ENCODE results near the gene KRTAP12-2. TPM values are rescaled to one million over a fixed set of nuclear protein-coding genes. Genes with fewer than 3 reads are reported as not detected.
A peak's percentile ranks its signal among the peaks of the same experiment; 100 is the strongest.

KRTAP12-2 gene
- total and polyA plus RNA-seq, 2 donors (not counting 3 experiments of a cell fraction or from before 2014, with no cell fraction given): not detected

DNA sequence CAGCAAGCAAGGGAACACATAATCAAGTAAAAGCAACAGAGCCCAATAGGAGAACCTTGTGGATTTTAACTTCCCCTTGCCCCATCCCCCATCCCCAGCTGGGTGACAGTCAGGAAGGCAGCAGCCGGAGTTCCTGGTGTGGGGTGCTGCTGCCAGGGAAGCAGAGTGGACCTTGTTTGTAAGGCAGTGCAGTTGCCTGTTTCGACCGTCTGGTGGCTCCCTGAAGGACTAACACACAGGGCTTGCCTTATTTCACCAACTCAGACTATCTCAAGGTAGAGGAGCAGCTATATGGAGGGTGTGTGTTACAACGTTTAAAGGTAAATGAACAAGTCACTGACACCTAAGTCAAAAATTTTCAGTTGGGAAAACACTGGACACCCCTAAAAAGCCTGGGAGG is 48.2 kb downstream of the KRTAP12-2 start:
- POLR2A ChIA-PET: no interaction called here
- peak; percentile 61 for FAIRE-seq
- peak; percentile 7 for DNase-seq (ENCODE audit: low read depth, low spot score)

DNA sequence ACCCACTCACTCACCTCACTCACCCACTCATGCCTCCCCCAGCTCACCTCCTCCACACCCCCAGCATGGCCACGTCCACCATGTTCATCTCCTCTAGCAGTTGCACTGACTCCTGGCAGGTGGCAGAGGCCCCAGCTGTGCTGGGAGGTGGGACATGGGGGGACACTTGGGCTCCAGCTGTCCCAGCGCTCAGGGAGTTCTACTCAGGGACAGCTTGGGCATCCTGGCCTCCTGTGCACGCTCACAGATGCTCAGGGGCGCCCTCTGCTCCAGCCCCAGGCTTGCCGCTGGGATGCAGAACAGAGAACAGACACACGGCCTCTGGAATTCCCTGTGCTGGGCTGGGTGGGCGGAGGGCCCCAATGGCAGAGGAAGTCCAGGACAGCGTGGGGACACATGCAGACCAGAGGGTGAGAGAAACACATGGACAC is 49.6 kb downstream of the KRTAP12-2 start:
- H3K9ac ChIP-seq (replicated peaks; ENCODE audit: extremely low read depth, insufficient read depth, low read length): no peak overlapping the region
- H3K79me2 ChIP-seq (ENCODE audit: control insufficient read depth, insufficient read depth, low read length): no peaks in the 10 kb centered on the region
- H3K27me3 ChIP-seq (ENCODE audit: control insufficient read depth in 2 of 2, insufficient read depth in 2 of 2, low read length in 2 of 2): no peaks in the 10 kb centered on the region
- H2AFZ ChIP-seq (ENCODE audit: low read depth, low read length): no peak overlapping the region
- DNase-seq (ENCODE audit: low read depth, low spot score) (no peak), FAIRE-seq (no peak)
- no peaks in the 10 kb centered on the region for H3K36me3 ChIP-seq (ENCODE audit: control insufficient read depth in 2 of 2, extremely low read depth in 1 of 2, insufficient read depth in 2 of 2, low read length in 2 of 2)
- dilution Hi-C loops (cut with MboI; ENCODE audit: extremely low pct_ligation_motif_present, low sequenced_read_pairs) (no loop called here), intact Hi-C loops (cut with micrococcal nuclease) (no loop called here)
- TF ChIP-seq, protein P1, sequence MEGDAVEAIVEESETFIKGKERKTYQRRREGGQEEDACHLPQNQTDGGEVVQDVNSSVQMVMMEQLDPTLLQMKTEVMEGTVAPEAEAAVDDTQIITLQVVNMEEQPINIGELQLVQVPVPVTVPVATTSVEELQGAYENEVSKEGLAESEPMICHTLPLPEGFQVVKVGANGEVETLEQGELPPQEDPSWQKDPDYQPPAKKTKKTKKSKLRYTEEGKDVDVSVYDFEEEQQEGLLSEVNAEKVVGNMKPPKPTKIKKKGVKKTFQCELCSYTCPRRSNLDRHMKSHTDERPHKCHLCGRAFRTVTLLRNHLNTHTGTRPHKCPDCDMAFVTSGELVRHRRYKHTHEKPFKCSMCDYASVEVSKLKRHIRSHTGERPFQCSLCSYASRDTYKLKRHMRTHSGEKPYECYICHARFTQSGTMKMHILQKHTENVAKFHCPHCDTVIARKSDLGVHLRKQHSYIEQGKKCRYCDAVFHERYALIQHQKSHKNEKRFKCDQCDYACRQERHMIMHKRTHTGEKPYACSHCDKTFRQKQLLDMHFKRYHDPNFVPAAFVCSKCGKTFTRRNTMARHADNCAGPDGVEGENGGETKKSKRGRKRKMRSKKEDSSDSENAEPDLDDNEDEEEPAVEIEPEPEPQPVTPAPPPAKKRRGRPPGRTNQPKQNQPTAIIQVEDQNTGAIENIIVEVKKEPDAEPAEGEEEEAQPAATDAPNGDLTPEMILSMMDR (IDR thresholded peaks at IDR 0.05; ENCODE audit: extremely low read depth in 1 of 2, insufficient read depth in 1 of 2, low read depth in 1 of 2, low read length in 2 of 2): no peak
- no TSS peak for BruUV-seq (replicated peaks)
- H3K9me3 ChIP-seq (replicated peaks; ENCODE audit: control insufficient read depth, insufficient read depth, low read length): no peaks in the 10 kb centered on the region
- H4K20me1 ChIP-seq (replicated peaks; ENCODE audit: control insufficient read depth, extremely low read depth, insufficient read depth, low read length): no peaks in the 10 kb centered on the region
- H3K4me1 ChIP-seq (ENCODE audit: control insufficient read depth, extremely low read depth, insufficient read depth, low read length): no peaks in the 10 kb centered on the region
- H3K9me1 ChIP-seq (replicated peaks; ENCODE audit: control insufficient read depth, extremely low read depth, insufficient read depth, low read length): no peaks in the 10 kb centered on the region
- H3K4me3 ChIP-seq (replicated peaks in 1 of 3; ENCODE audit: insufficient read depth in 1 of 3, low read depth in 1 of 3, low read length in 3 of 3): no peak overlapping the region
- H3K4me2 ChIP-seq (ENCODE audit: insufficient read depth, low read length): no peak overlapping the region
- ChIA-PET CTCF (interaction anchor here (4.2 kb wide), 1 partner anchor 177 kb away, joined by 28 read pairs; no protein-coding TSS in a partner anchor), POLR2A (no interaction called here)
- H3K27ac ChIP-seq (ENCODE audit: insufficient read depth, low read depth, low read length): no peak overlapping the region

More for the DNA sequence above, 48.2 kb downstream of the KRTAP12-2 start:
- Histone ChIP-seq H3K9ac (replicated peaks; ENCODE audit: extremely low read depth, insufficient read depth, low read length) (no peak overlapping the region), H3K4me2 (ENCODE audit: insufficient read depth, low read length) (no peak overlapping the region), H4K20me1 (replicated peaks; ENCODE audit: control insufficient read depth, extremely low read depth, insufficient read depth, low read length) (no peaks in the 10 kb centered on the region), H3K9me1 (replicated peaks; ENCODE audit: control insufficient read depth, extremely low read depth, insufficient read depth, low read length) (no peaks in the 10 kb centered on the region), H3K27me3 (ENCODE audit: control insufficient read depth in 2 of 2, insufficient read depth in 2 of 2, low read length in 2 of 2) (no peaks in the 10 kb centered on the region), H2AFZ (ENCODE audit: low read depth, low read length) (no peak overlapping the region), H3K4me1 (ENCODE audit: control insufficient read depth, extremely low read depth, insufficient read depth, low read length) (no peaks in the 10 kb centered on the region), H3K36me3 (ENCODE audit: control insufficient read depth in 2 of 2, extremely low read depth in 1 of 2, insufficient read depth in 2 of 2, low read length in 2 of 2) (no peaks in the 10 kb centered on the region), H3K9me3 (replicated peaks; ENCODE audit: control insufficient read depth, insufficient read depth, low read length) (no peaks in the 10 kb centered on the region), H3K4me3 (replicated peaks in 1 of 3; ENCODE audit: insufficient read depth in 1 of 3, low read depth in 1 of 3, low read length in 3 of 3) (no peak overlapping the region), H3K27ac (ENCODE audit: insufficient read depth, low read depth, low read length) (no peak overlapping the region), H3K79me2 (ENCODE audit: control insufficient read depth, insufficient read depth, low read length) (no peaks in the 10 kb centered on the region)
- TF ChIP-seq MYC (IDR thresholded peaks at IDR 0.05; ENCODE audit: low read depth, low read length): no peak
- TF ChIP-seq, protein P1 (IDR thresholded peaks at IDR 0.05; ENCODE audit: extremely low read depth in 1 of 2, insufficient read depth in 1 of 2, low read depth in 1 of 2, low read length in 2 of 2): peak in 1 of 2 donors; percentile 27
- CTCF ChIA-PET: interaction anchor here (0.7 to 4.2 kb wide), 6 partner anchors 9 to 181 kb away, joined by 3 to 28 read pairs (median 4); no protein-coding TSS in a partner anchor
- dilution Hi-C loops (cut with MboI; ENCODE audit: extremely low pct_ligation_motif_present, low sequenced_read_pairs): no loop called here
- BruUV-seq (replicated peaks): no TSS peak
- intact Hi-C loops (cut with micrococcal nuclease): no loop called here

Measured in endothelial cell of umbilical vein (primary cell).